GM15510 (cell line): Measurements from ENCODE around the gene JUP.

Experiments
- POLR2A ChIP-seq: IDR thresholded peaks from 3 replicates; pipeline ENCODE4 v1.6.1; 2011; ENCODE audit warnings: borderline replicate concordance; ENCODE audit not compliant: insufficient read length; ENCODE audit errors: extremely low read depth

Gene JUP

GRCh38 chr17:41786227-41787020 lies at the start of gene JUP:
Gene JUP, minus strand, starts transcription at chr17:41786711. Its CDS starts 14,857 bp downstream, at chr17:41771854.
- peak; percentile 31 for TF ChIP-seq POLR2A

GRCh38 chr17:41835800-41836549 lies 49.5 kb upstream of the JUP start, which contains the start of gene NT5C3B:
Gene NT5C3B, minus strand, starts transcription at chr17:41836232. Its CDS starts 39 bp downstream, at chr17:41836193.
- TF ChIP-seq POLR2A, result peak; percentile 58

DNA sequence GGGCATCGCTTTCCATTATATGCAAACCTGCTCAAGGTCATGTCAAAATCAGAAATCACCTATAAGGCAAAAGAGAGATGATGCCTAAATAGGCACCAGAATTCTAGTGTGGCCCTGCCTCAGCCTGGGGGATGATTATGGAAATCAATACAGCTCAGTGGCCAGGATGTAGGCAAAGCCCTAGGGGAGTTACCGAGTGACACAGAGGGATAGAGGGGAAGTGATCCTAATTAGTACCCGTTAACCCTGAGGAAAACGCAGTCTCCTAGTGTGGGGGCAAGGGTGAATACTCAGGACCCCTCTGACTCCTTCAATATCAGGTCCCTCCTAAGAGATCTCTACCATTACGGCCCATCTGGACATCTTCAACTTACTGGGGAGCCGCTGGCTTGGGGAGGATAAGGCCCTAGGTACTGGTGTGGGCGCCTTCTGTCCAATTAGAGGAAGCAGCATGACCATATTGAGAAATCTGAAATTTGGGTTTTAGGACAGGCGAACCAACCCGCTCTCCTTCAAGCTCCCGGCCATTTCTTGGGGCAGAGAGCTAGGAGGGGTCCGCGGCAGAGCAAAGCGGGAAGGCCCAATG lies 48.8 kb upstream of the JUP start:
- TF ChIP-seq POLR2A, result no peak

- no peak for TF ChIP-seq POLR2A
These were observed 38.8 kb upstream of the JUP start for GRCh38 chr17:41825175-41825845.

DNA sequence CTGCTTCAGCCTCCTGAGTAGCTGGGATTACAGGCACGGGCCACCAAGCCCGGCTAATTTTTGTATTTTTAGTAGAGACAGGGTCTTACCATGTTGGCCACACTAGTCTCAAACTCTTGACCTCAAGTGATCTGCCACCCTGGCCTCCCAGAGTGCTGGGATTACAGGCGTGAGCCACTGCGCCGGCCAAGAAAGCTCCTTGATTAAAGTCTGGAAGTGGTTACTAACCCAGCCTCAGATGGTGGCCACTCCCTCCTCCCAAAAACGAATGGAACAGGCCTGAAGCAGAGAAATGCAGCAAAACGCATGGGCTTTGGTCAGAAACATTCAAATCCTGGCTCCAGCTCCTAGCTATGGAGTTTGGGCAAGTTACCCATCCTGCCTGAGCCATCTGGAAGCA lies 37.6 kb upstream of the JUP start:
- TF ChIP-seq POLR2A, result no peak

DNA sequence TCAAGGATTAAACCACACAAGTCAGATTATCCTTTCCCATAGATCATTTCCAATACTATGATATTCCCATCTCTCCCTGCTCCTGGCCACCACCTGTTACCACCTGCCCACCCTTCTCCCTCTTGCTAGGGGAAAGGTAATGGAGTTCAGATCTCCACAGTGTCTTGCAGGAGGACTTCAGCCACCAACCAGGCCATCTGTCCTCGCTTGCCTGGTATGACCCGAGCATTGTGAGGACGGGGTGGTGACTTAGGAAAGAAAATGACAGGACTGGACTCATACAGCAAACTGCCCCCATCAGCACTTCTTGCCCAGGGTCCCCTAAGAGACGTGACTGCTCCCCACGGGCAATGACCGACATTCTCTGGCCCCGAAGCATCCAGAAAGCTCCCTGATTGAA lies 37.1 kb upstream of the JUP start:
- no peak for TF ChIP-seq POLR2A

- no peak for TF ChIP-seq POLR2A
These were observed 36.6 kb upstream of the JUP start for GRCh38 chr17:41823141-41823524.

GRCh38 chr17:41822216-41823140 lies 36.0 kb upstream of the JUP start:
- no peak for TF ChIP-seq POLR2A

- no peak for TF ChIP-seq POLR2A
These were observed 35.3 kb upstream of the JUP start for GRCh38 chr17:41821776-41822175.

GRCh38 chr17:41818024-41818423 lies 31.5 kb upstream of the JUP start:
- no peak for TF ChIP-seq POLR2A

DNA sequence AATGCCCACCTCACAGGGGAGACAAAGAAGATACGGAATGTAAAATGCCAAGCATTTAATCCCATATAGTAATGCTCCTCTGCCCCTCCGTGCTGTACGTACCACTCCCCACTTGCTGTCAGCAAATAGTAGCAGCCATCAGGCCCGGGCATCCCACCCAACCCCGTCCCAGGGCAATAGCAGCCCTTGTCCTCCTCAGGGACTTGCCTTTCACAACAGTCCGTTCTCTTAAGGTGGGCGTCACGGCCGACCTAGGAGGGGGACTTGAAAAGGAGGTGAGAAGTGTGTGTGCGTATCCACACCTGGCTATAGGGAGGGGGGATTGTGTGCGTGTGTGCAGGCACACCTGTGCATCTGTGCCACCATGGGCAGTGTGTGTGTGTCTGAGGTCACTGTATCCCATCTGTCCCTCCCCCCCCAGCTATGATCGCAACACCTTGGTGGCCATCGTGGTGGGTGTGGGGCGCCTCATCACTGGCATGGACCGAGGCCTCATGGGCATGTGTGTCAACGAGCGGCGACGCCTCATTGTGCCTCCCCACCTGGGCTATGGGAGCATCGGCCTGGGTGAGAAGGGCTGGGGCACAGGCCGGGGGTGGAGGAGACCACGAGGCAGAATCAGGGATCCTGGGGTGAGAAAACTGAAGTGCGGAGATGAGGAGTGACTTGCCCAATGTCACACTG lies 30.3 kb upstream of the JUP start:
- TF ChIP-seq POLR2A, result no peak

GRCh38 chr17:41814195-41814594 lies 27.7 kb upstream of the JUP start:
- TF ChIP-seq POLR2A, result no peak

DNA sequence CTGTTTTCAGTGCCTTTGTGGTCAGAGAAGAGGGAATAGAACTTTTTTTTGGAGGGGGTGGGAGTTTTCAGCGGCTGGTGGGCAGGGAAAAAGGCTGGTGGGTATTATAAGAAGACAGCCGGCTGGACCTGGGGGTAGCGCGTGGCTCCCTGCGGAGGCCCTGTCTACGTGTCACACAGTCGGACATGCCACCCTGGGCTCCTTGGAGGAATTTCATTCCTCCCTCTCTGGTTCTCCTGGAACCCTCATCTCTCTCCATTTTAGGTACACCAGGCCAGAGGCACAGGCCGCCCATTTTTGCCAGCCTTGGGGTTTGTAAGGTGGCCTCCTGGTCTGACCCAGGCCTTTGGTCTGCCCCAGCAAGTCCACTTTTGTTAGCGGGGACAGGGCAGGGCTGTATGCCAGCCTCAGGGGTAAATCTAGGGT lies 27.2 kb upstream of the JUP start:
- TF ChIP-seq POLR2A, result no peak
